LoVo (cell line): ENCODE results near the gene CSDE1.
A peak's percentile ranks its signal among the peaks of the same experiment; 100 is the strongest.
"Not testable (repeated sequence)": the region's sequence is repeated elsewhere in the genome, so short reads cannot be mapped to it uniquely, and the experiment has no call there.

Experiments
- DNase-seq: peaks from one replicate; pipeline ENCODE4 v3.0.0-alpha.2; 2016; ENCODE audit warnings: low spot score

CSDE1 gene

DNA sequence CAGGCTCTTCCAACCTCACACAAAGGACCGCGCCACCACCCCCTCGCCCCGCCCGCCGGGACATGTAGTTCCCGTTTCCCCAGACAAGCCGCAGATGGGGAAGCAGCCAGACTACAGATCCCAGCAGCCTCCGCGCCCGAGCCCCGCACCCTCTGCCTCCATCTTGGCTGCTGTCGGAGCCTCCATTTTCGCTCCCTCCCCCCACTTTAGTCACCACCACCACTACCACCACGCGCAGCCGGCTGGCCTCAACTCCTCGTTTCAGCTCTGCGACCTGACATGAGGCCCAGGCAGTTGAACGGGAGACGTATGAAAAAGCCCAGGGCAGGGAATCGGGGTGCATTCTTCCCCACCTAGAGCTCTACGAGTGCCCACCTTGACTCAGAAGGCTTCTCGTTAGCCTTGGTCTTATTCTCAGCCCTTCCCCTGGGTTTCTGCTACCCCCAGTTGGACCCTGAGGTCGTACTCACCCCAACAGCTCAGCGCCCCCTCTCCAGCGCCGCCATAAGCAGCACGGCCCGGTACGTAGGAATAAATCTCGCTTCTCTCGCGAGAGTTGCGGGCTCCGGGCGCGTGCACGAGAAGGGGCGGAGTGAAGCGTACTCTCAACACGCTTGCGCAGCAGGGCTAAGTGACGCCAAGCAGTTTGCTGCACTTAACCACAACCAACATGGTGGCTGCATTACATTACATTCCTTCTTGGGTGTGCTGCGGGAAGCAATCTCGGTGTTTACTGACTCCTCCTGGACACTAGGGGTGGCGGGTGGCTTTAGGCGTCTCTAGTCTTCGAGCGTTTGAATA, at the start of gene CSDE1:
TSS of gene CSDE1 (minus strand) at position 530 of the 801 bp plus-strand sequence. CDS start 18,094 bp downstream, outside the sequence.
- DNase-seq = peak; percentile 99

DNA sequence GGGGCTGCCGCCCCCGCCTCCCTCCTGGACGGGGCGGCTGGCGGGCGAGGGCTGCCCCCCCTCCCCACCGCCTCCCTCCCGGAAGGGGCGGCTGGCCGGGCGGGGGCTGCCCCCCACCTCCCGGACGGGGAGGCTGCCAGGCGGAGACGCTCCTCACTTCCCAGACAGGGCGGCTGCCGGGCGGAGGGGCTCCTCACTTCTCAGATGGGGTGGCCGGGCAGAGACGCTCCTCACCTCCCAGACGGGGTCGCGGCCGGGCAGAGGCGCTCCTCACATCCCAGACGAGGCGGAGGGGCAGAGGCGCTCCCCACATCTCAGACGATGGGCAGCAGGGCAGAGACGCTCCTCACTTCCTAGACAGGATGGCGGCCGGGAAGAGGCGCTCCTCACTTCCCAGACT, 46.7 kb upstream of the CSDE1 start:
- DNase-seq = not testable (repeated sequence)

DNA sequence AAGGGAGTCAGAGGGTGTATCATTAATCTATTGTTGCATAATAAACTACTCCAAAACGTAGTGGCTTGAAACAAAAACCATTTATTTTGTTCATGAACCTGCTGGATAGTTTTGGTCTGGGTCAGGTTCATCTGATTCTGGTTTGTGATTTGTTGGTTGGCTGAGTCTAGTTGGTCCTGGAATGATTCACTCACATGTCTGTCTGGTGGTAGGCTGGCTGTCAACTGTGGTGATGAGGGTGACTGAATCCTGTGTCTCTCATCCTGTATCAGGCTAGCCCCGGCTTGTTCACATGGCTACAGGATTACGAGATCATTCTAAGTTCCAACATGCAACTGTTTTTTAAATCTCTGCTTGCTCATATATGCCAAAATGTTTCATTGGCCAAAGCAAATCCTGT, 45.2 kb upstream of the CSDE1 start:
- no peak for DNase-seq

GRCh38 chr1:114794038-114794437, 36.3 kb upstream of the CSDE1 start:
- DNase-seq = no peak

GRCh38 chr1:114790581-114790980, 32.8 kb upstream of the CSDE1 start:
- DNase-seq = not testable (repeated sequence)

DNA sequence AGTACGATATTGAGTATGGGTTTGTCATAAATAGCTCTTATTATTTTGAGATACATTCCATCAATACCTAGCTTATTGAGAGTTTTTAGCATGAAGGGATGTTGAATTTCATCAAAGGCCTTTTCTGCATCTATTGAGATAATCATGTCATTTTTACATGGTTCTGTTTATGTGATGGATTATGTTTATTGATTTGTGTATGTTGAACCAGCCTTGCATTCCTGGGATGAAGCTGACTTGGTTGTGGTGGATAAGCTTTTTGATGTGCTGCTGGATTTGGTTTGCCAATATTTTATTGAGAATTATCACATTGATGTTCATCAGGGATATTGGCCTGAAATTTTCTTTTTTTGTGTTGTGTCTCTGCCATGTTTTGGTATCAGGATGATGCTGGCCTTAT, 28.7 kb upstream of the CSDE1 start:
- DNase-seq = not testable (repeated sequence)

DNA sequence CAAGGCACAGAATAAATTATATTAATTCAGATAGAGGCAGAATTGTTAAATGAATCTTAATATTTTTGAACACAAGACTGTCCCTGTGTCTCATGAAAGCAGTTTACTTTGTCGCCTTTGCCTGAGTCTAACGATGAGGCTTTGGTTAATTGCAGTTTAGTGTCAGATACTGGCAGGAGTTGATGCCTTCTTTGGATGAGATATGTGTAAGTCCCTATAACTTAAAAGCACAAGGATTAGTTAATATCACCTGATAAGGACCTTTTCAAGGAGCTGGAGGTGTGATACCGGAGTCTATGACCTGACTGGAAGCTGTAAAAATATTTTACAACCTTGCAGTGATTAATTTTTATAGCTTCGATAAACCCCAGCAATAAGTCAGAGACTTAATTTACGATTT, 24.7 kb upstream of the CSDE1 start:
- no peak for DNase-seq

DNA sequence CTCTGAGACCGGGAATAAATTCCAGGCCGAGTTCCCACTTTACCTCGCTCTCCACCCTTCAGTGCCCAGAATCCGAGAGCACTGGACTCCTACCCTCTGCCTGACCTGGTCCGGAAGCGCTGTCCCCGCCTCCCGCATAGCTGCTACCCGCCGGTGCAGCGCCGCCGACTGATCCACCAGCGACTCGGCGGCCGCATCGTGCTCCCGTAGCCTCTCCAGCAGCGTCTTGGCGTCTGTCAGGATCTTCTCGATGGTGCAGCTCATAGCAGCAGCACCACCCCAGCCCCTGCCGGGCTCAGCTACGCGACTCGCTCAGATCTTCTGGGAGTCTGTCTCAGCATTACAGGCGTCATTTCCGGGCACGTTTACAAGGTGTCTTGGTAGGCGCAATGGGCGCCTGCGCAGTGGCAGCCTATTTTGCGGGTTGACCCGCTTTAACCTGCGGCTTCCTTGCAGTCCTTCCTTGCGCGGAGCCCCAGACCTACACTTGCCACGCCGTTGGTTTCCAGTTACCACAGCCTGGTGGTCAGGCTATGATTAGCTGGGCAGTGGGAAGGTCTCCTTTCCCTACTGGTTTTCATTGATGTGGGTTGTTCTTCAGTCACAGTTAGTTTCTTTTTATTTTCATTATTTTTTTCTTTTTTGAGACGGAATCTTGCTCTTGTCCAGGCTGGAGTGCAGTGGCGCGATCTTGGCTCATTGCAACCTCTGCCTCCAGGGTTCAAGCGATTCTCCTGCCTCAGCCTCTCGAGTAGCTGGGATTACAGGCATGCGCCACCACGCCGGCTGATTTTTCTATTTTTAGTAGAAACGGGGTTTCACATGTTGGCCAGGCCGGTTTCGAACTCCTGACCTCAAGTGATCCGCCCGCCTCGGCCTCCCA, 22.8 kb upstream of the CSDE1 start, which contains the start of gene SIKE1:
TSS of gene SIKE1 (minus strand) at position 342 of the 883 bp plus-strand sequence. CDS start at position 264, 78 bp downstream.
- DNase-seq = peak; percentile 95

GRCh38 chr1:114779722-114780121, 21.9 kb upstream of the CSDE1 start:
- no peak for DNase-seq

GRCh38 chr1:114776726-114777125, 18.9 kb upstream of the CSDE1 start:
- not testable (repeated sequence) for DNase-seq

GRCh38 chr1:114771992-114772391, 14.2 kb upstream of the CSDE1 start:
- no peak for DNase-seq

GRCh38 chr1:114770989-114771388, 13.2 kb upstream of the CSDE1 start:
- no peak for DNase-seq

- no peak for DNase-seq
Observed at GRCh38 chr1:114764689-114765088, 6.9 kb upstream of the CSDE1 start.

DNA sequence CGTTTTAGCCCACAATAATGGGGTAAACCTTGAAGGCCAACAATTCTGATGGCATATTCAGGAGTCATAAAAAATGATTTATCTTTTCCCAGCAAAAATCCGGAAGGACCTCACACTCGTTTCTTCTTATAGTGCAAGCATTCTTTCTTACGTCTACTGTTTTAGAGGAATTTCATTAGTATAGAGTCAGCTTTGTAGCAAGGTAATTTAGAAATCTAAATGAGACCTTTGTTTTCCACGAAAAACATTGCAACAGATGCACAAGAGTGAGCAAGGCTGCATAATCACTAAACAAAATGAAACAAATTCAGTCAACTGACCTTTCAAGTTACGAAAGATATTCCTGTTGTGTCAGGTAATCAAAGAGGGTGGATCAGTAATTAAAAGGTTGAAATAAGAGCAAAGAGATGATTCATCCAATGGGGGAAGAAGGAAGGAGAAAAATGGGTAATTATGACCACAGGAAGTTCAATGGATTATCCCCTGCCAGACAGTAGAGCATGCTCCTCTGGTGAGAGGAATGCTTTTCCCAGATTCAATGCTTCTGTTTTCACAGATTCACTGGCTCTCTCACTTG, 560 bp upstream of the CSDE1 start:
- peak; percentile 21 for DNase-seq

GRCh38 chr1:114756949-114757454, 782 bp downstream of the CSDE1 start:
- peak; percentile 26 for DNase-seq

- DNase-seq = no peak
Observed at GRCh38 chr1:114756009-114756892, 1.5 kb downstream of the CSDE1 start.

GRCh38 chr1:114755006-114755931, 2.5 kb downstream of the CSDE1 start:
- DNase-seq = no peak

- not testable (repeated sequence) for DNase-seq
Observed at GRCh38 chr1:114753702-114754101, 4.1 kb downstream of the CSDE1 start.

- DNase-seq = no peak
Observed at GRCh38 chr1:114753143-114753542, 4.6 kb downstream of the CSDE1 start.

DNA sequence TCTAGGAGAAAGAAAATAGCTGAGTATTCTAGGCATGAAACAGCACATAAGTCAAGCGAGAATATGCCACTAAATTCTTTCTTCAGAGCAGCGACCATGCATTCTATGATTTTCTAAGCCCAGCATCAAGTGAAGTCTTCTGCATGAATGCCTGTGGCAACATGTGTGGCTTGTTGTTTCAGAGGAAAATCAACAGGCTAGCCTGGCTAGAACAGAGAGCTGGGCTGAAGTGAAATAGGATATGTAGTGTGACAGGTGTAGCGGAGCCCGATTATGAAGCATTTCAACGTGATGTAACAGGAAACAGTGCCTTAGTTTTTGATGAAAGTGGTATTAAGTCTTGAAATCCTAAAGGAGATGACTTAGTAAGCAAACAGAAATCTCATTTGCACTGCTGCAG, 7.0 kb downstream of the CSDE1 start:
- no peak for DNase-seq
